GM21515 (cell line): ENCODE results near the gene MICA.
"Not testable (repeated sequence)": the region's sequence is repeated elsewhere in the genome, so short reads cannot be mapped to it uniquely, and the experiment has no call there.

Source experiments
- ATAC-seq: cut with Tn5 transposase; IDR thresholded peaks from one replicate; pipeline ENCODE4 v1.9.1; 2021; ENCODE audit not compliant: unreplicated experiment

The MICA gene

DNA sequence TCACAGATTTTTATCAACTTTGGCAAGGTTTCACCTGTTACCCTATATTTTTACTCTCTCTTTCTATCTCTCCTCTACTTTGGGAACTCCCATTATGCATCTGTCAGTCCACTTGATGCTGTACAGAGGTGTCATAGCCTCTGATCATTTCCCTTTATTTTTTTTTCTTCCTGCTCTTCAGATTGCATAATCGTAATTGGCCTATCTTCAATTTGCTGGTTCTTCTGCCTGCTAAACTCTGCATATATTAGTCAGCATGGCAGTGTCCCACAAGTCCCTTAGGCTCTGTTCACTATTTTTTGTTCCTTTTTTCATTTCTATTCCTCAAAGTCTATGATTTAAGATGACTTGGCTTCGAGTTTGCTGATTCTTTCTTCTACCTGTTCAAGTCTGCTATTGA is 49.9 kb downstream of the MICA start:
- no peak for ATAC-seq

DNA sequence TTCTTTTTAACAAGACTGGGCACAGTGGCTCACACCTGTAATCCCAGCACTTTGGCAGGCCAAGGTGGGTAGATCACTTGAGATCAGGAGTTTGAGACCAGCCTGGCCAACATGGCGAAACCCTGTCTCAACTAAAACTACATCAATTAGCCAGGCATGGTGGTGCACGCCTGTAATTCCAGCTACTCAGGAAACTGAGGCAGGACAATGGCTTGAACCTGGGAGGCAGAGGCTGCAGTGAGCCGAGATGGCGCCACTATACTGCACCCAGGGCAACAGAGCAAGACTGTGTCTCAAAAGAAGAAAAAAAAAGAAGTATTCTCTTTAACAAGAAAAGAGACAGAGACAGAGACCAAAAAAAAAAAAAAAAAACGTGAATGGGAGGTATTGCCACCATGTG is 56.5 kb downstream of the MICA start:
- not testable (repeated sequence) for ATAC-seq

DNA sequence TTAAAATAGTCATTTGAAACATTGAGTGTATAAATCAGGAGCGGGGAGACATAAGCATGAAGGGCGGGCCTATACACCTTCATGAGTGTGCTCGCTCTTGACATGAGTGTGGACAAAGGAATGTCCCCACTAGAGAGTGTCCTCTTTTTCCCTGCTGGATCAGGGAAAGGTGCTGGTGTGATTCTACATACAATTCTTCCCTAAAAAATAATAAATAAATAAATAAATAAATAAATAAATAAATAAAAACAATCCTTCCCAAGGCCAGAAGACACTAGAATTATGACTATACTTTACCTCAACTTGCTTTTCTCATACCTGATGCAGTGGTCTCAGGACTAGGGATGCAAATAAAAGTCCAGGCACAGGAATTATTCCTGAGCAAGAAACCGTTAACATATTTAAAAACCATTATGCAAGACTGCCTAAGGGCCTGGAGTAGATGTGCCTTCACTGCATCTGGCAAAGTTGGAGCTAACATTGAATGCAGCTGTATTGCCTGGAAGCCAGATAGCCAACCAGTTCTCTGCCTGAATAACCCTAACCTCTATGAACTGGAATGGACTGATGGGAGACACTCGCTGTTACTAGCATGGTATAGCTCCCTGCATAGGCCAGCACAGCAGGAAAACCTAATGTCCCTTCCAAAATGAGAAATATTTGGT is 57.1 kb downstream of the MICA start:
- no peak for ATAC-seq

DNA sequence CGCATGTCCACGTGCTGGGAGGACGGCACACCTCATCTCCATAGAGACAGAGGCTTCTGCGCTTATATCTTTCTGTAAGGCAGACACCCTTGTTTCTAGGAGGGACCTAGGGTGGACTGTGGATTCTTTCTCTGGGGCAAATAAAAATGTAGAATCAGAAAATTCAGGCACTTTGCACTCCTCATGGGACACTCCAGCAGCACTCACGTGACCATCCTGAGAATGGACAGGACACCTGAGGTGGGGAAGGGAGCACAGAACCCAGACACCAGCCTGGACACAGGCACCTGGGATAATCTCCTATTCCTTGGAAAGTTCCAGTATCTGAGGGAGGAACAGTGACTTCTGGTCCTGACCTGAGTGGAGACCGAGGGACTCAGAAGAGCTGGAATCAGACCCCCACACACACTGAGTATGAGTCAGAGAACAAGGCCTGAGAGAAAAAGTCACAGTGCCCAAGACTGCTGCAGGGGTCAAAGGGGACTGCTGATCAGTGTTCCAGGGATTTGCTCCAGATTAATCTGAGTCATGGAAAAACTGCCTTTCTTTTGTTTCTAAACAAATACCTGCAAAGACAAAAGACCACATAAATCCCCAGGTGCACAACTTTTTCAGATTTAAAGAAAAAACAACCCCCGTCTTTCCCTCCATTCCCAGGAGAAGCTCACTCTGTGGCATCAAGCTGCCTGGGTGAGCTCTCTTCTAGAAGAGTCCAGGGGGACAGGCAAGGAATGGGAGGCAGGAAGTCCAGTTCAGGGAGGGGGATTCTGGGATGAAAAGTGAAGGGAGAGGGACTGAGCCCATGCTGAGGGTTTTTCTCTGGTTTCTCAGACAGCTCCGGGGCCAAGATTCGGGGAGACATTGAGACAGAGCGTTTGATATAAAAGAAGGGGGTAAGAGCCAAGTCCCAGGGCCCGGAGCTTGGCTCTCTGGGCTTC is 58.9 kb downstream of the MICA start:
- no peak for ATAC-seq

DNA sequence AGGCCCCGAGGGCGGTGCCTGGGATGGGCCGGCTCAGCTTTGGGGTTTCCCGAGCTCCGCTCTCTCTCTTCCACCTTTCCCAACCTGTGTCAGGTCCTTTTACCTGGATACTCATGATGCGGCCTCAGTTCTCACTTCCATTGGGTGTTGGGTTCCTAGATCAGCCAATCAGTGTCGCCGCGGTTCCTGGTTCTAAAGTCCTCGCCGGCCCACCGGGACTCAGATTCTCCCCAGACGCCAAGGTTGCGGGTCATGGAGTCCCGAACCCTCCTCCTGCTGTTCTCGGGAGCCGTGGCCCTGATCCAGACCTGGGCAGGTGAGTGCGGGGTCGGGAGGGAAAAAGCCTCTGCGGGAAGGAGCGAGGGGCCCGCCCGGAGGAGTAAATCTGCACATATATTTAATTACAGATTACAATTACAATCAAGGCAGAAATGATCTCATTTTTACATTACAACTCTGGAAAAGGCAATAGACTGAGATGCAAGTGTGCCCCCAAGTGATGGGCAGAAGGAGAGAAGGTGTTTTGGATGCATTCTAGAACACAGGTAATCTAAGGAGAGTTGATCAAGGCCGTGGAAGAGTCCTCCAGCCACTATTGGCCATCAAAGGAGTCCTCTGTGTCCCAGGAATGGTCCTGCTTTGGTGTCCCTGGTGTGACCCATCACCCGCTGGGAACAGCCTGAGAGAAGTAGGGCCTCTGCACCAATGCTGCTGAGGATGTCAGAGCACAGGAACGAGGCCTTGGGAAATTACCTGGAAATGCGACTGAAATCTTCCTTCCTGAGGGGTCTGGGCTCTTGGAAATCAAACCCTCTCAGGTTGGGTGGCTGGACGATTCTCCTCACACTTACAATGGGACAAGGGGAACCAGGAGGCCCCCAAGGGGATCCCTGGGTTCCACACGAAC is 59.8 kb downstream of the MICA start:
- ATAC-seq: no peak

DNA sequence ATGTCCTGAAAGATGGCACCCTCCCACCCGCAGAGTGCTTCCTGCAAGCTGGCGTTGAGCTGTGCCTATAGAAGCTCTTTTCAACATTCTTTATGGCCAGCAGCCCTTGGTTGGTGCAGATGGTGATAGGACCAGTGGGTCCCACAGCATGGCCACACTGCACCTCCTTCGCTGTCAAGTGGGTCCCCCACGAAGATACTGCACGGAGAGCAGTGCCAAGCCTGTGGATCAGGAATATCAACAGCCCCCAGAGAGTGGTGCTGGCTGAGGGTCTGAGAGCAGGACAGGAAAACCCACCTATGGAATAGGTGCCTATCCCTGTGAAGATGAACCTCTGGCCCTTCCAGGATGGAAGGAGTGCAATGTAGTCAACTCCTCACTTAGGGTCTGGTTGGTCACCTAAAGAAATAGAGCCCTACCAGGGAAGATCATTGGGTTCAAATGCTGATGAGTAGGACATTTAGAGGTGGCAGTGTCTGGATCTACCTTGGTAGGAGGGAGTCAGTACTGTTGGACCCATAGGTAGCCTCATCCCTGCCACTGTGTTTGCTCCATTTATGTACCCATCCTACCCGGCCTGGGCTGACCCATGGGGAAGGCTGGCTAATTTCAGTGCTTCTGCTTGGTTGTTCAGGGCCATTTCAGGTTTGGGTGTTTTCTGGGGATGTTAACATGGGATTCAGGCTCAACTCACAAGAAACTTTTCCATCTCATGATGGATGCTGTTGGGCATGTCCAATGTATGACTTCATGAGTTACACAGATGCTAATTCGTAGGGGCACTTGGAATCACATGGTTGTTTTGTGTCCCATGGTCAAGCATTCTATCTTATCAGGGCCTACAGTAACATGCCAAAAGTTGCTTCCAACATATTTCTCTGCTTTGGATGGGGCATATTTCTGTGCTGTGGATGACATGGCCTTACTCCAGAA is 61.1 kb downstream of the MICA start:
- no peak for ATAC-seq
